GM19395 (cell line): ENCODE results near the gene ERH.
A peak's percentile ranks its signal among the peaks of the same experiment; 100 is the strongest.
"Not testable (repeated sequence)": the region's sequence is repeated elsewhere in the genome, so short reads cannot be mapped to it uniquely, and the experiment has no call there.

Source experiments
- ATAC-seq: cut with Tn5 transposase; IDR thresholded peaks from one replicate; pipeline ENCODE4 v1.9.1; 2021; ENCODE audit warnings: mild to moderate bottlenecking, moderate library complexity; ENCODE audit not compliant: unreplicated experiment

ERH gene

GRCh38 chr14:69398818-69399210, 715 bp upstream of the ERH start:
- ATAC-seq = peak; percentile 11

- ATAC-seq = no peak
Measured at GRCh38 chr14:69395929-69396328, 2.2 kb downstream of the ERH start.

- ATAC-seq = no peak
Measured at GRCh38 chr14:69392481-69392880, 5.6 kb downstream of the ERH start.

GRCh38 chr14:69391400-69391799, 6.7 kb downstream of the ERH start:
- not testable (repeated sequence) for ATAC-seq

GRCh38 chr14:69387311-69387710, 10.8 kb downstream of the ERH start:
- ATAC-seq = no peak

- no peak for ATAC-seq
Measured at GRCh38 chr14:69378274-69378673, 19.8 kb downstream of the ERH start.

- no peak for ATAC-seq
Measured at GRCh38 chr14:69376439-69376838, 21.7 kb downstream of the ERH start.

- no peak for ATAC-seq
Measured at GRCh38 chr14:69375722-69376121, 22.4 kb downstream of the ERH start.

GRCh38 chr14:69375182-69375581, 22.9 kb downstream of the ERH start:
- ATAC-seq = no peak

- ATAC-seq = no peak
Measured at GRCh38 chr14:69374235-69374634, 23.9 kb downstream of the ERH start.

GRCh38 chr14:69373104-69373503, 25.0 kb downstream of the ERH start:
- no peak for ATAC-seq

- no peak for ATAC-seq
Measured at GRCh38 chr14:69372146-69372545, 26.0 kb downstream of the ERH start.

GRCh38 chr14:69370061-69370460, 28.0 kb downstream of the ERH start:
- no peak for ATAC-seq

GRCh38 chr14:69368381-69368780, 29.7 kb downstream of the ERH start:
- ATAC-seq = no peak

- no peak for ATAC-seq
Measured at GRCh38 chr14:69366761-69367160, 31.3 kb downstream of the ERH start.

- no peak for ATAC-seq
Measured at GRCh38 chr14:69366069-69366468, 32.0 kb downstream of the ERH start.

GRCh38 chr14:69364378-69364777, 33.7 kb downstream of the ERH start:
- no peak for ATAC-seq

- no peak for ATAC-seq
Measured at GRCh38 chr14:69363964-69364363, 34.1 kb downstream of the ERH start.

GRCh38 chr14:69363055-69363454, 35.0 kb downstream of the ERH start:
- ATAC-seq = no peak

- ATAC-seq = no peak
Measured at GRCh38 chr14:69360438-69361108, 37.5 kb downstream of the ERH start.

- no peak for ATAC-seq
Measured at GRCh38 chr14:69358966-69359365, 39.1 kb downstream of the ERH start.

- ATAC-seq = no peak
Measured at GRCh38 chr14:69358233-69358963, 39.7 kb downstream of the ERH start.
